SK-N-SH (cell line): Measurements from ENCODE around the gene ZNF569. TPM values are rescaled to one million over a fixed set of nuclear protein-coding genes. Genes with fewer than 3 reads are reported as not detected.

Source experiments
- CTCF ChIA-PET: fragments of 300-600, 350-600 bp; formaldehyde crosslinking; extraction: SDS; loops from one replicate; lab custom pipeline; 2021; lab: Yijun Ruan, JAX
- POLR2A ChIA-PET: fragments of 350-600 bp; sonication (Branson Sonifier 250); formaldehyde crosslinking; extraction: SDS; loops from one replicate; lab custom pipeline; 2020; ENCODE audit warnings: antibody characterized with exemption, inconsistent platforms; lab: Yijun Ruan, JAX
- DNase-seq: peaks from one replicate; pipeline ENCODE4 v3.0.0; 2012
- H2AFZ ChIP-seq: fragments of 200-600 bp; sonication (generic); 2 replicates; pipeline ENCODE4 v1.8.1; 2016; ENCODE audit warnings: antibody characterized with exemption, mild to moderate bottlenecking, low read depth
- H3F3A ChIP-seq: fragments of 200-600 bp; sonication (generic); replicated peaks from 2 replicates; pipeline ENCODE3; 2016; ENCODE audit warnings: antibody characterized with exemption, mild to moderate bottlenecking; ENCODE audit not compliant: insufficient read depth
- H3K27ac ChIP-seq, 2 experiments: fragments of 200-500 bp in 1 of 2; fragments of 200-600 bp in 1 of 2; sonication (Bioruptor generic) in 1 of 2; sonication (generic), shearing (Covaris generic) in 1 of 2; 2 replicates each; pipeline versions ENCODE4 v1.5.1 to v1.6.1; 2014 to 2016; ENCODE audit warnings: low read depth in 2 of 2, inconsistent platforms in 1 of 2, low read length in 1 of 2, mild to moderate bottlenecking in 1 of 2, mixed read lengths in 1 of 2
- H3K27me3 ChIP-seq: fragments of 200-600 bp; sonication (generic), shearing (Covaris generic); 2 replicates; pipeline ENCODE4 v1.6.1; 2016; ENCODE audit warnings: mixed run types; ENCODE audit not compliant: insufficient read depth
- H3K36me3 ChIP-seq, 2 experiments: fragments of 200-500 bp in 1 of 2; fragments of 200-600 bp in 1 of 2; sonication (Bioruptor generic) in 1 of 2; sonication (generic) in 1 of 2; replicated peaks in 1 of 2; 2 replicates each; pipeline versions ENCODE3 to v1.5.1; 2014 to 2016; ENCODE audit warnings: low read length in 1 of 2, mild to moderate bottlenecking in 1 of 2; ENCODE audit not compliant: insufficient read depth in 2 of 2, control insufficient read depth in 1 of 2
- H3K4me1 ChIP-seq, 2 experiments: fragments of 200-500 bp in 1 of 2; fragments of 200-600 bp in 1 of 2; sonication (Bioruptor generic) in 1 of 2; sonication (generic), shearing (Covaris generic) in 1 of 2; 2 replicates each; pipeline versions ENCODE4 v1.5.1 to v1.6.1; 2014 to 2016; ENCODE audit warnings: low read depth in 1 of 2, low read length in 1 of 2, mixed run types in 1 of 2; ENCODE audit not compliant: insufficient read depth in 2 of 2, control insufficient read depth in 1 of 2
- H3K4me2 ChIP-seq: fragments of 200-600 bp; sonication (generic), shearing (Covaris generic); 2 replicates; pipeline ENCODE4 v1.6.1; 2017; ENCODE audit warnings: mixed run types
- H3K4me3 ChIP-seq, 2 experiments: fragments of 200-500 bp in 1 of 2; fragments of 200-600 bp in 1 of 2; sonication (Bioruptor generic) in 1 of 2; sonication (generic), shearing (Covaris generic) in 1 of 2; 2 replicates each; pipeline versions ENCODE4 v1.5.1 to v1.8.1; 2014 to 2016; ENCODE audit warnings: low read depth in 2 of 2, inconsistent platforms in 1 of 2, low read length in 1 of 2, mild to moderate bottlenecking in 1 of 2, mixed read lengths in 1 of 2, moderate library complexity in 1 of 2
- H3K79me2 ChIP-seq: fragments of 200-600 bp; sonication (generic); 2 replicates; pipeline ENCODE4 v1.8.1; 2017; ENCODE audit warnings: mild to moderate bottlenecking; ENCODE audit not compliant: insufficient read depth
- H3K9ac ChIP-seq: fragments of 200-600 bp; sonication (generic); 2 replicates; pipeline ENCODE4 v1.6.1; 2017; ENCODE audit warnings: mixed run types
- H3K9me2 ChIP-seq: fragments of 200-600 bp; sonication (generic); 2 replicates; pipeline ENCODE4 v1.6.1; 2017; ENCODE audit warnings: mixed run types
- H3K9me3 ChIP-seq: fragments of 200-600 bp; sonication (generic); 2 replicates; pipeline ENCODE4 v1.6.1; 2017; ENCODE audit warnings: mixed run types, mild to moderate bottlenecking, moderate library complexity
- H4K20me1 ChIP-seq: fragments of 200-600 bp; sonication (generic); 2 replicates; pipeline ENCODE4 v1.6.1; 2017; ENCODE audit warnings: mild to moderate bottlenecking, mixed run types; ENCODE audit not compliant: insufficient read depth
- CTCF ChIP-seq: fragments of 200-600 bp; sonication (generic); IDR thresholded peaks from 2 replicates; pipeline ENCODE4 v1.6.1; 2017; ENCODE audit warnings: antibody characterized with exemption, mild to moderate bottlenecking, moderate library complexity
- GATA2 ChIP-seq: sonication (generic); formaldehyde crosslinking; IDR thresholded peaks from 2 replicates; pipeline ENCODE4 v1.5.0; 2020; ENCODE audit warnings: mild to moderate bottlenecking, missing genetic modification reagents
- JUND ChIP-seq: IDR thresholded peaks from 2 replicates; pipeline ENCODE4 v1.4.0; 2012
- REST ChIP-seq: IDR thresholded peaks from 2 replicates; pipeline ENCODE4 v1.6.1; 2012; ENCODE audit warnings: mild to moderate bottlenecking, low read depth, low read length, moderate library complexity
- RFX5 ChIP-seq: IDR thresholded peaks from 2 replicates; pipeline ENCODE4 v1.6.1; 2012; ENCODE audit warnings: mild to moderate bottlenecking, improper control_type of control experiment, low read length
- USF2 ChIP-seq: fragments of 150-350 bp; IDR thresholded peaks from 2 replicates; pipeline ENCODE4 v1.6.1; 2017; ENCODE audit warnings: antibody characterized with exemption, low read length, low read depth, borderline replicate concordance
- WGBS: methylation state at CpG from one replicate; pipeline ENCODE4 v1.1.6; 2017; ENCODE audit warnings: low lambda C conversion rate; 5-methylcytosine and 5-hydroxymethylcytosine counted together
- polyA plus RNA-seq, 3 experiments: library from polyadenylated mRNA; depleted of rRNA; stranded (reverse); fragments of >200 nt; gene quantifications; 2 replicates each; pipeline ENCODE4 v1.2.3, GENCODE V29; 2012

Gene ZNF569
- polyA plus RNA-seq, 1 of the 3 experiments (the other 2 are of a cell fraction), result 2.0 TPM

DNA sequence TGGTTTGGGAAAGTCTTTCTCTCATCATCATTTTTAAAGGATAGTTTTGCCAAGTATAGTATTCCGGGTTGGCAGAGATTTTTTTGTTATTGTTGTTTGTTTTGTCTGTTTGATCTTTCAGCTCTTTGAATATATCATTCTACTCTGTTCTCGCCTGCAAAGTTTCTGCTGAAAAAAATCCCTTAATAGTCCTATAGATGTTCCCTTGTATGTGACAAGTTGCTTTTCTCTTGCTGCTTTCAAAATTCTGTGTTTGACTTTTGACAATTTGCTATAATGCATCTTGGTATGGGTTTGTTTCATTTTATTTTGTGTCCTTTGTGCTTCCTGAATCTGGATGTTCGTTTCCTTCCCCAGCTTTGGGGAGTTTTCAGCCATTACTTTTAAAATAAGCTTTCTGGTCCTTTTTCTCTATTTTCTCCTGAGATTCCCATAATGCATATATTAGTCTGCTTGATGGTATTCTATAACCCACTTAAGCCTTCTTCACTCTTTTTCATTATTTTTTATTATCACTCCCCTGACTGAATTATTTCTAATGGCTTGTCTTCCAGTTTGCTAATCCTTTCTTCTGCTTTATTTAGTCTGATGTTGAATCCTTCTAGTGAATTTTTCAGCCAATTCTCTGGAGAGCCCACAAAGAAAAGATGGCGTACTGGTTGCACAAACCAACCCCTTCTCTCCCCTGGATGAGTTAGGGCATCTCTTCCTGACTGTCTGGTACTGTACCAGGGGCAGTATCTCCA lies 14.6 kb downstream of the ZNF569 start (continued):
- TF ChIP-seq CTCF (no peak), REST (no peak)

- no peak for TF ChIP-seq REST
- TF ChIP-seq RFX5, result no peak
- TF ChIP-seq GATA2 (CRISPR knock-in tag), result no peak
- no peak for TF ChIP-seq USF2
- TF ChIP-seq JUND, result no peak
- DNase-seq, result no peak
- Histone ChIP-seq H4K20me1 (no peaks in the 10 kb centered on the region), H3K4me3 (no peak overlapping the region; a peak in 1 of 4 replicates), H3F3A (peaks cover 3% of the 10 kb centered on the region), H3K36me3 (peaks cover 27 to 43% of the 10 kb centered on the region in 2 experiments), H3K27me3 (no peaks in the 10 kb centered on the region), H3K9me3 (peaks cover 68% of the 10 kb centered on the region), H3K4me1 (no peaks in the 10 kb centered on the region), H3K9me2 (no peaks in the 10 kb centered on the region), H3K27ac (no peak overlapping the region), H2AFZ (no peak overlapping the region), H3K9ac (no peak overlapping the region), H3K4me2 (no peak overlapping the region), H3K79me2 (no peaks in the 10 kb centered on the region)
- ChIA-PET CTCF (no interaction called here), POLR2A (no interaction called here)
- 45% methylated on average over 1 of the region's 1 CpG for WGBS
These were observed 53.7 kb downstream of the ZNF569 start for GRCh38 chr19:37413313-37414084.
